ENCODE results near the gene GLT8D2.

GLT8D2 gene

GRCh38 chr12:103948746-103949406, 101.1 kb downstream of the GLT8D2 start:
- no peak for DNase-seq (ENCODE audit: low read depth)

GRCh38 chr12:103947871-103948555, 102.0 kb downstream of the GLT8D2 start:
- no peak for DNase-seq (ENCODE audit: low read depth)

- DNase-seq (ENCODE audit: low read depth): no peak
Observed at GRCh38 chr12:103944964-103945363, 105.0 kb downstream of the GLT8D2 start.
